GM12878 (cell line): ENCODE data around the gene ZNF234. TPM values are rescaled to one million over a fixed set of nuclear protein-coding genes. Genes with fewer than 3 reads are reported as not detected.
"Not testable (repeated sequence)": the region's sequence is repeated elsewhere in the genome, so short reads cannot be mapped to it uniquely, and the experiment has no call there.

ENCODE experiments used
- ATAC-seq: fragments of 200-7000 bp; cut with Tn5 transposase; 3 replicates; pipeline ENCODE4 v1.9.1; 2020; ENCODE audit warnings: mild to moderate bottlenecking, moderate library complexity
- BruUV-seq: library from RNA; stranded (reverse); fragments of 400-500 nt; replicated peaks from 2 replicates; lab custom pipeline; 2021; lab: Mats Ljungman, UMichigan
- CTCF ChIA-PET: fragments of 300-600 bp; sonication (Branson Sonifier 250); formaldehyde crosslinking; extraction: SDS; loops from one replicate; lab custom pipeline; 2021; ENCODE audit warnings: inconsistent platforms; lab: Yijun Ruan, JAX
- POLR2A ChIA-PET: fragments of 350-600 bp; formaldehyde crosslinking; extraction: SDS; loops from one replicate; lab custom pipeline; 2021; ENCODE audit warnings: inconsistent platforms; lab: Charles Lee
- RAD21 ChIA-PET: fragments of 300-600 bp; sonication (Branson Sonifier 250); formaldehyde crosslinking; loops from one replicate; lab custom pipeline; 2023; ENCODE audit warnings: antibody characterized with exemption; ENCODE audit not compliant: unreplicated experiment; lab: Charles Lee
- SMC1A ChIA-PET: fragments of 300-600 bp; sonication (Branson Sonifier 250); formaldehyde crosslinking; loops from one replicate; lab custom pipeline; 2023; ENCODE audit not compliant: unreplicated experiment, uncharacterized antibody; lab: Charles Lee
- DNase-seq: peaks from one replicate; pipeline ENCODE4 v3.0.0-alpha.2; 2011; ENCODE audit warnings: low read depth, low spot score
- FAIRE-seq: peaks from 3 replicates; lab custom pipeline; 2011; peaks lifted over from hg19 to GRCh38; lab: Jason Lieb, UNC
- H2AFZ ChIP-seq: 2 replicates; pipeline ENCODE4 v1.6.0; 2011; ENCODE audit warnings: low read depth, low read length, control low read depth; ENCODE audit not compliant: control insufficient read depth
- H3K27ac ChIP-seq: 2 replicates; pipeline ENCODE4 v1.5.1; 2011; ENCODE audit warnings: control low read depth; ENCODE audit not compliant: control insufficient read depth, insufficient read depth
- H3K27me3 ChIP-seq, 2 experiments: replicated peaks in 1 of 2; 2 replicates each; pipeline versions ENCODE4 v1.6.0 to v1.6.1; 2011; ENCODE audit warnings: low read length in 1 of 2; ENCODE audit not compliant: control insufficient read depth in 2 of 2, insufficient read depth in 2 of 2
- H3K36me3 ChIP-seq, 2 experiments: 2 replicates each; pipeline ENCODE4 v1.5.1; 2011; ENCODE audit warnings: low read length in 1 of 2; ENCODE audit not compliant: control insufficient read depth in 2 of 2, insufficient read depth in 2 of 2
- H3K4me1 ChIP-seq: 2 replicates; pipeline ENCODE4 v1.6.1; 2011; ENCODE audit warnings: mild to moderate bottlenecking, low read length, moderate library complexity, mixed read lengths; ENCODE audit not compliant: control insufficient read depth, insufficient read depth
- H3K4me2 ChIP-seq: 2 replicates; pipeline ENCODE4 v1.6.0; 2011; ENCODE audit warnings: control low read depth; ENCODE audit not compliant: control insufficient read depth, insufficient read depth
- H3K4me3 ChIP-seq: fragments of 200-600 bp; sonication (generic); 2 replicates; pipeline ENCODE4 v1.5.1; 2016
- H3K79me2 ChIP-seq: 2 replicates; pipeline ENCODE4 v1.6.0; 2011; ENCODE audit warnings: low read length; ENCODE audit not compliant: control insufficient read depth, insufficient read depth
- H3K9ac ChIP-seq: 2 replicates; pipeline ENCODE4 v1.8.0; 2011; ENCODE audit warnings: low read length, control low read depth, mixed read lengths; ENCODE audit not compliant: control insufficient read depth, insufficient read depth
- H3K9me3 ChIP-seq: replicated peaks from 3 replicates; pipeline ENCODE4 v1.5.1; 2011; ENCODE audit warnings: mild to moderate bottlenecking, low read length; ENCODE audit not compliant: control insufficient read depth, insufficient read depth
- H4K20me1 ChIP-seq: 2 replicates; pipeline ENCODE4 v1.6.0; 2011; ENCODE audit not compliant: control insufficient read depth, insufficient read depth
- ASH2L ChIP-seq: fragments of 300-600, 200-600 bp; sonication (generic); IDR thresholded peaks from 2 replicates; pipeline ENCODE4 v1.6.1; 2017; ENCODE audit warnings: low read depth, mild to moderate bottlenecking, borderline replicate concordance
- ATF3 ChIP-seq: IDR thresholded peaks from 2 replicates; pipeline ENCODE4 v1.6.1; 2011; ENCODE audit warnings: low read depth, mild to moderate bottlenecking, low read length, moderate library complexity, borderline replicate concordance; ENCODE audit errors: extremely low read depth
- CBX3 ChIP-seq: fragments of 200-600 bp; sonication (generic); IDR thresholded peaks from 2 replicates; pipeline ENCODE4 v1.6.1; 2016; ENCODE audit warnings: low read depth, borderline replicate concordance
- CBX5 ChIP-seq: sonication (generic); IDR thresholded peaks from 2 replicates; pipeline ENCODE4 v1.6.1; 2016; ENCODE audit warnings: low read depth, moderate library complexity, mild to moderate bottlenecking, inconsistent platforms
- FOXM1 ChIP-seq: IDR thresholded peaks from 2 replicates; pipeline ENCODE4 v1.6.1; 2012; ENCODE audit warnings: low read depth, mild to moderate bottlenecking, inconsistent platforms, low read length, moderate library complexity
- NFYB ChIP-seq: IDR thresholded peaks from 2 replicates; pipeline ENCODE4 v1.6.1; 2011; ENCODE audit warnings: low read depth, mild to moderate bottlenecking, low read length, improper control_type of control experiment, moderate library complexity; ENCODE audit not compliant: insufficient read depth
- PML ChIP-seq: IDR thresholded peaks from 2 replicates; pipeline ENCODE4 v1.6.1; 2012; ENCODE audit warnings: low read length, inconsistent platforms
- WGBS: methylation state at CpG from one replicate; pipeline ENCODE4 v1.1.6; 2016; ENCODE audit warnings: low lambda C conversion rate; ENCODE audit not compliant: insufficient replicate concordance, insufficient coverage; ENCODE audit errors: missing lambda C conversion rate; 5-methylcytosine and 5-hydroxymethylcytosine counted together
- in situ Hi-C: fragments of 300-500 bp; cut with MboI; formaldehyde crosslinking; loops from 9 replicates; pipeline ENCODE4 v1.14.3; 2018; ENCODE audit warnings: mixed read lengths
- intact Hi-C: fragments of 100-400 bp; cut with micrococcal nuclease; formaldehyde crosslinking; loops from one replicate; pipeline ENCODE4 v1.14.2; 2022; ENCODE audit not compliant: unreplicated experiment
- polyA plus RNA-seq, 11 experiments: library from polyadenylated mRNA; depleted of rRNA in 4 of 11; unstranded in 6 of 11; stranded (reverse) in 5 of 11; fragments of >200 nt; fragmentation: Nextera tagmentation in 4 of 11; fragmentation: Illumina TruSeq in 1 of 11; extraction: Ambion mirVana in 4 of 11; extraction: Trizol in 1 of 11; gene quantifications; 1 replicate in 1 of 11; 2 replicates in 10 of 11; pipeline versions ENCODE4 v1.2.1 to v1.2.3, GENCODE V29; 2011 to 2016; ENCODE audit warnings: inconsistent platforms in 2 of 11, missing spikeins in 2 of 11, low read depth in 1 of 11
- total RNA-seq, 4 experiments: library from RNA; depleted of rRNA in 3 of 4; stranded (reverse); fragments of >200 nt in 3 of 4; fragmentation: Illumina TruSeq in 1 of 4; extraction: Trizol in 1 of 4; gene quantifications; 2 replicates each; pipeline versions ENCODE4 v1.2.1 to v1.2.3, GENCODE V29; 2013 to 2021
- TF ChIP-seq, protein P1 (sequence below): fragments of 450-650 bp; formaldehyde crosslinking; IDR thresholded peaks from 2 replicates; pipeline ENCODE4 v1.5.0; 2022; ENCODE audit warnings: mild to moderate bottlenecking, missing genetic modification characterization
- TF ChIP-seq, protein P2 (sequence below): IDR thresholded peaks from 2 replicates; pipeline ENCODE4 v1.6.1; 2012; ENCODE audit warnings: low read depth, low read length, improper control_type of control experiment

ZNF234 gene
- total and polyA plus RNA-seq, 10 of the 15 experiments (the other 5 are each of a cell fraction or from before 2014, with no cell fraction given) = 2.7 to 10.5 (median 5.2) TPM

DNA sequence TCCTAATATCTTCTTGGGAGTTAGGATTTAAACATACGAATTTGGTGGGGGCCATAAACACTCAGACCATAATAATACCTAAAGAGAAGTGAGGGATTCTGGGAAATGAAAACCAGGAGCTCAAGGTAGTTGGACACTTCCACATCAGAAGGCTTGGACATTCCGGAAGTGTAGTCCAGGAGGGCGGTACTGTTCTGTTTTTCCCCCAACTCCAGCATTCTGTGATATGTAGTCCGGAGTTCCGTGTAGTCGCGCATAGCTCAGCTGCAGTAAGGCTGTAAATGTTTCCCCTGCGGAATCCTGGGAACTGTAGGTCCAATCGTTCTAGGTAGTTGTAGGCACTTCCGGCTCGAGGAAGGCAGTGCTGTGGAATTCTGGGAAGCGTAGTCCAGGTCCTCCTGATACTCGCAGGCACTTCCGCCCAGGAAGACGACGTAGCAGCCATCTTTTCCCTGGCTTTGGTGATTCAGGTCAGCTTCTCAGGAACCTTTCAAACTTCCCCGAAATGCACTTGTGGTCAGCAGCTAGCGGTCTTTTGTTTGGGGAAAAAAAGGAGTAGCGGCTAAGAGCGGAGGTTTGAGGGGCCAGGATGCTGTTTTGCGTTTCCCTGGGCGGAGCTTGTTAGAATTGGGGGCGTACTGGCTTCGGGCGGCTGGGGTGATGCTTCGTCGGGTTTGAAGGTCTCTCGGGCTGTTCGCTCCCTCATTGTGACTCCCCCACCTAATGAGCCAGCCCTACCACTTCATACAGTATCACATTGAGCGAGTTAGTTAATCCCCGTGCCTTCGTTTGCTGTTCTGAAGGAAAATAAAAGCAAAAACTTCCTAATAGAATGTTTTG, 23.5 kb downstream of the ZNF234 start, which contains the start of gene ZNF226 (continued):
- no peak for TF ChIP-seq CBX5
- TF ChIP-seq, protein P1, sequence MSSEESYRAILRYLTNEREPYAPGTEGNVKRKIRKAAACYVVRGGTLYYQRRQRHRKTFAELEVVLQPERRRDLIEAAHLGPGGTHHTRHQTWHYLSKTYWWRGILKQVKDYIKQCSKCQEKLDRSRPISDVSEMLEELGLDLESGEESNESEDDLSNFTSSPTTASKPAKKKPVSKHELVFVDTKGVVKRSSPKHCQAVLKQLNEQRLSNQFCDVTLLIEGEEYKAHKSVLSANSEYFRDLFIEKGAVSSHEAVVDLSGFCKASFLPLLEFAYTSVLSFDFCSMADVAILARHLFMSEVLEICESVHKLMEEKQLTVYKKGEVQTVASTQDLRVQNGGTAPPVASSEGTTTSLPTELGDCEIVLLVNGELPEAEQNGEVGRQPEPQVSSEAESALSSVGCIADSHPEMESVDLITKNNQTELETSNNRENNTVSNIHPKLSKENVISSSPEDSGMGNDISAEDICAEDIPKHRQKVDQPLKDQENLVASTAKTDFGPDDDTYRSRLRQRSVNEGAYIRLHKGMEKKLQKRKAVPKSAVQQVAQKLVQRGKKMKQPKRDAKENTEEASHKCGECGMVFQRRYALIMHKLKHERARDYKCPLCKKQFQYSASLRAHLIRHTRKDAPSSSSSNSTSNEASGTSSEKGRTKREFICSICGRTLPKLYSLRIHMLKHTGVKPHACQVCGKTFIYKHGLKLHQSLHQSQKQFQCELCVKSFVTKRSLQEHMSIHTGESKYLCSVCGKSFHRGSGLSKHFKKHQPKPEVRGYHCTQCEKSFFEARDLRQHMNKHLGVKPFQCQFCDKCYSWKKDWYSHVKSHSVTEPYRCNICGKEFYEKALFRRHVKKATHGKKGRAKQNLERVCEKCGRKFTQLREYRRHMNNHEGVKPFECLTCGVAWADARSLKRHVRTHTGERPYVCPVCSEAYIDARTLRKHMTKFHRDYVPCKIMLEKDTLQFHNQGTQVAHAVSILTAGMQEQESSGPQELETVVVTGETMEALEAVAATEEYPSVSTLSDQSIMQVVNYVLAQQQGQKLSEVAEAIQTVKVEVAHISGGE (CRISPR knock-in tag) = no peak
- no peak for TF ChIP-seq CBX3
- peak; percentile 70 for TF ChIP-seq PML
- TF ChIP-seq ASH2L = no peak
- no peak for TF ChIP-seq FOXM1
- no peak for TF ChIP-seq ATF3
- TF ChIP-seq, protein P2, sequence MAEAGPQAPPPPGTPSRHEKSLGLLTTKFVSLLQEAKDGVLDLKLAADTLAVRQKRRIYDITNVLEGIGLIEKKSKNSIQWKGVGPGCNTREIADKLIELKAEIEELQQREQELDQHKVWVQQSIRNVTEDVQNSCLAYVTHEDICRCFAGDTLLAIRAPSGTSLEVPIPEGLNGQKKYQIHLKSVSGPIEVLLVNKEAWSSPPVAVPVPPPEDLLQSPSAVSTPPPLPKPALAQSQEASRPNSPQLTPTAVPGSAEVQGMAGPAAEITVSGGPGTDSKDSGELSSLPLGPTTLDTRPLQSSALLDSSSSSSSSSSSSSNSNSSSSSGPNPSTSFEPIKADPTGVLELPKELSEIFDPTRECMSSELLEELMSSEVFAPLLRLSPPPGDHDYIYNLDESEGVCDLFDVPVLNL = no peak
- TF ChIP-seq NFYB = peak; percentile 43; the same call in 1 of the 2 replicates

- FAIRE-seq, H3K4me3 ChIP-seq, SMC1A ChIA-PET, intact Hi-C loops, RAD21 ChIA-PET, H3K4me1 ChIP-seq, H3K4me2 ChIP-seq, H4K20me1 ChIP-seq, ATAC-seq, CTCF ChIA-PET, H3K27me3 ChIP-seq, H3K27ac ChIP-seq, H2AFZ ChIP-seq, in situ Hi-C loops, H3K79me2 ChIP-seq, DNase-seq, BruUV-seq, H3K9ac ChIP-seq: not testable (repeated sequence)
- H3K36me3 ChIP-seq = peaks cover 5 to 43% of the 10 kb centered on the region in 2 experiments
- peaks cover 23% of the 10 kb centered on the region for H3K9me3 ChIP-seq
- 86% methylated on average over 6 of the region's 6 CpGs for WGBS
- POLR2A ChIA-PET = interaction anchor here (1.1 kb wide), 1 partner anchor 92 kb away, joined by 6 read pairs; no protein-coding TSS in a partner anchor
These were observed 29.3 kb downstream of the ZNF234 start for GRCh38 chr19:44170660-44171059.
